GM19395 (cell line): Measurements from ENCODE around the gene TPP1.
A peak's percentile ranks its signal among the peaks of the same experiment; 100 is the strongest.

Experiments used
- ATAC-seq: cut with Tn5 transposase; IDR thresholded peaks from one replicate; pipeline ENCODE4 v1.9.1; 2021; ENCODE audit warnings: mild to moderate bottlenecking, moderate library complexity; ENCODE audit not compliant: unreplicated experiment

Gene TPP1

GRCh38 chr11:6629573-6629891, 10.3 kb upstream of the TPP1 start:
- no peak for ATAC-seq

GRCh38 chr11:6628526-6628925, 9.3 kb upstream of the TPP1 start:
- ATAC-seq = no peak

GRCh38 chr11:6627762-6628241, 8.6 kb upstream of the TPP1 start:
- ATAC-seq = peak; percentile 83

DNA sequence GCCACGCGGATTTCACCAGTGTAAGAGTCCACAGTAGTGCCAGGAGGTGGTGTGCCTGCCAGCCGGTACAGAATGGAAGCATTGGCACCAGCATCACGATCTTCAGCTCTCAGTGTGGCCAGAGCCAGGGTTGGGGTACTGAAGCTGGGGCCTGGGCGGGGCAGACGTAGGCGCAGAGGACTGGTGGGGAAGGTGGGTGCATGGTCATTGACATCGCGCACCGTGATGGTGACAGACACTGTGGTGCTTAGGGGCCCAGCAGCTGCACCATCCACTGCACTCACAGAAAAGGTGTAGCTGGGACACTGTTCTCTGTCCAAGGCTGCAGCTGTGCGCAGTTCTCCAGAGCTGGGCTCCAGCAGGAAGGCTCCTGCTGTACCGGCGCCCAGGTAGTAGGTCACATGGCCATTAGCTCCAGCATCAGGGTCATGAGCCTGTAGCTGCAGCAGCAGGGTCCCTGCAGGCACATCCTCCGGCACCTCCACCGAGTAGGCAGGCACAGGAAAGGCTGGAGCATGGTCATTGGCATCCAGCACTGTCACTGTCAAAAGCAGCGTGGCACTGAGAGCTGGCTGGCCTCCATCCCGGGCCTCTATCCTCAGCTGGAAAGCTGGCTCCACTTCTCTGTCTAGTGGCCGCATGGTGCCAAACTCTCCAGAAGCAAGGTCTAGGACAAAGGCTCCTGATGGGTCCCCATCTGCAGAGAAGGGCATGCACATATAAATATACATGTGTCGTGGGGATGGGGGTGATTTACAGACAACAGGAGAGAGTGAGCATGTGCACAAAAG, 7.9 kb upstream of the TPP1 start:
- ATAC-seq = peak; percentile 8

- no peak for ATAC-seq
These were observed 6.7 kb upstream of the TPP1 start for GRCh38 chr11:6625832-6626420.

DNA sequence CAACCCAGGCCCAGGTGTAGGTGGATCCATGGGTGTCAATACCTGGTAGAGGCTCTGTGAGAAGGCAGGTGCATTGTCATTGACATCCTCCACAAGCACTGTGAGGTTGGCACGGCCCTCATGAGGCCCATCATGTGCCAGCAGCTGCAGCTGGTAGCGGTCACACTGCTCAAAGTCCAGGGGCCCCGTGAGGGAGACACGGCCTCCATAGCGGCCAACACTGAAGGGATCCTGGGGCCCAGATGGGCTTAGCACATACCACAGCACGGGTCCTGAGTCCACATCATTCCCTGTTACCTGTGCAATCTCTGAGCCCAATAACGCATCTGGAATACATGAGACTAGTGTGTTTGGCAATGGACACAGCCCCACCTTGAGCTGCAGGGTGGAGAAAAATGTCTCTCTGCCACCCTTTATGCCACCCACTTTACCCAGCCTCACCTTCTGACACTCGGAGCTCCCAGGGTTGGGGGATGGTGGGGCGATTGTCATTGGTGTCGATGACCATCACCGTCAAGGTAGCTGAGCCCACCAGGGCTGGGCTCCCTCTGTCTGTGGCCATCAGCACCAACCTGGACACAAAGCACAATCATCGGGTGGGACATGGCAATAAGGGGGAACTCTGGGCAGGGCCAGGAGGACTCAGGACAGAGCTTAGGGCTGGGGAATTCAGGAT, 6.1 kb upstream of the TPP1 start:
- ATAC-seq = no peak

DNA sequence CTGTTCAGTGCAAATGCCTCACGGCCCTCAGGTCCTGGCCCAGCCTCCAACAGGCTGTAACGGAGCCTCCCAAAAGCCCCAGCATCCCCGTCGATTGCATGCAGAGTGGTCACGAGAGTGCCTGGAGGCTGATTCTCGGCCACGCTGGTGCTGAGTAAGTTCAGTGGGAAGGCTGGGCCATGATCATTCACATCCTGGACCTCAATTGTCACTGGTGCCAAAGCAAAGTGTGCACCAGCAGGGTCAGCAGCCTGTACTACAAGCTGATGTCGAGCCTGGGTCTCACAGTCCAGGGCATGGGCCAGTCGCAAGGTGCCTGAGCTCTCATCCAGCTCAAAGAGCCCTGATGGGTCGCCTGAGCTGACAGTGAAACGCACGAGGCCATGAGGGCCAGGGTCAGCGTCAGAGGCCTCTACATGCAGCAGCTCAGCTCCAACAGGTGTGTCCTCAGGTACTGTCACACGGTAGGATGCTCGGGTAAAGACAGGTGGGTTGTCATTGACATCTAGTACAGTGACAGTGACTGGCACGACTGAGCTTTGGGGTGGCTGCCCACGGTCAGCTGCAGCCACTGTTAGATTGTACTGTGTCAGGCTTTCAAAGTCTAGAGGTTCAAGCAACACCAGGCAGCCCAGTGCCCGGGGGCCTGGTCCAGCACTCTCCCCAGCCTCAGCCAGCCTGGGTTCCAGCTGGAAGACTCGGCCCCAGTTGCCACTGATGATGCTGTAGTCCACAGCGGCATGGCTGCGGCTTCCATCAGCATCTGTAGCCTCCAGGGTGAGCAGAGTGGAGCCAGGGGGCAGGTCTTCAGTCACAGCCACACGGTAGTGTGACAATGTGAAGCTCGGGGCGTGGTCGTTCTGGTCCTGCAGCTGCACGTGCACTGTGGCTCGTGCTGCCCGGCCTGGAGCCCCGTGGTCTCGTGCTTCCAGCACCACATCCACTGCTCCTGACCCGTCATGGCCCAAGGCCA, 4.5 kb upstream of the TPP1 start:
- no peak for ATAC-seq

DNA sequence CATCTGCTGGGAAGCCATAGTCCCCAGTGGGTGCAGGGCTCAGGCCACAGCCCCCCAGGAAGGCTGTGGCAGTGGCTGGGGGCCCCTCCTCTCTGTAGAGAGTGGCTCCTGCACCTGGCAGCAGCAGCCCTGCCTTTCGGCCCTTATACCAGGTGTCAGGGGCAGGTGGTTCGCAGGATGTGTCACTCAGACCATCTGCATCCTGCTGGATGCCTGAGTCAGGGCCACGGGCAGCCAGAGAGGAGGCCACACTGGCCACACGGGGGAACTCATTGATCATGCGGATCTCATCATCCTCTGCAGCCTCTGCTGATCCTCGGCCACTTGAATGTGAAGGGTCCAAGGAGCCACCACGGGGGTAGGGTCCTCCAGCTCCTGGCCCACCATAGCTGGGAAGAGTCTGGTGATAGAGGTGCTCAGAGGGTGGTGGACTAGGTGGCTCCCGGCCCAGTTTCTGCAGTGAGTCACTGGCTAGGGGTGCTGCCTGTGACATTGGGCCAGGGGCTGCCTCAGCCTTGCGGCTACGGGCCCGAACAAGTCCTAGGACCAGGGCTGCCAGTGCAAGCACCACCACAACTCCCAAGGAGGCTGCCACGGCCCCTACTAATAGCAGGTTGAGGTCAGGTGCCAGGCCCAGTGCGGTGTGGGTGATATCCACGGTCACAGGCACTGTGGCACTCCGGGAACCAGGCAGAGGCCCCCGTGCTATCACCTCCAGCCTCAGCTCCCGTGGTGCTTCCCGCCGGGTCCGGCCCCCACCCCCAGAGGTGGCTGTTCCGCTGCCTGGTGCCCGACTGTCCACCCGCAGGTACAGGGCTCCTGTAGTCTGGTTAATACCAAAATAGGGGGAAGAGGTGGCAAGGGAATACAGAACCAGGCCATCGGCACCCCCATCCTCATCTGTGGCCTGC, 3.3 kb upstream of the TPP1 start:
- ATAC-seq = no peak

DNA sequence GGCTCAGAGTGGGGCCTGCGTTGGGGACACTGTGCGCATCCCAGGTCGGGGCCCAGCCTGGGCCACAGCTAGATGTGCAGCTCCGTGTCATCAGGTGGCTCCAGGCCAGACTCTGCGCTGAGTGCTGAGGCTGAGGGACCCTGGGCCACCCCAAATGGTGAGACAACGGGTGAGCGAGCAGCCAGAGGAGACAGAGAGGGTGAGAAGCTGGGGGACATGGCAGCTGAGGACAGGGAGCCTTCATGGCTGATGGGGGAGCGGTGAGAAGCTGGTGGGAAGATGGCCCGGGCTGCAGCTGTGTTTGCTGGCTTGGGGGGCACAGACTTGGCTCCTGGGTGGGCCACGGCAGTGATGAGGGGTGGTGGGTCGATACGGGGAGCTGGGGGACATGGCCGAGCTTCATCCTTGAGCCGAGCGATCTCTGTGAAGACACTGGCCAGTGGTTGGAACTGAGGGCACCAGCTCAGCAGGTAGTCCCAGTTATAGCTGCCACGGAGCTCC, 2.5 kb upstream of the TPP1 start:
- no peak for ATAC-seq

DNA sequence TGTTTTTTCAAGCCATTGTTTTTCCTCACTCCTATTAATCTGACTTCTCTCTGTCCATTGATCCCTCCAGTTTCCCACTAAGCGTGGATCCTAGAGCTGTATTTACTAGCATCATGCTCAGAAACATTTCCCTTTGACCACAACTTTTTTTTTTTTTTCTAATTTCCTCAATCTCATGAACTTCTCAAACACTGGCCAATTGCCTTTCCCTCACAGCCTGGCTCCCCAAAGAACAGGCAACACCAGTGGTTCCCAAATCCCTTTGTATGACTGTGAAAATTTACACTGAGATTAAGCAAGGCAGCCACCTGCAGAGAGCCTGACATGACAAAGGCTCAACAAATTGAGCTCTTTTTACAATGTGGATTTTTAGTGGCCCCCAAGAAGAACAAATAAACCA, 1.4 kb upstream of the TPP1 start:
- no peak for ATAC-seq

DNA sequence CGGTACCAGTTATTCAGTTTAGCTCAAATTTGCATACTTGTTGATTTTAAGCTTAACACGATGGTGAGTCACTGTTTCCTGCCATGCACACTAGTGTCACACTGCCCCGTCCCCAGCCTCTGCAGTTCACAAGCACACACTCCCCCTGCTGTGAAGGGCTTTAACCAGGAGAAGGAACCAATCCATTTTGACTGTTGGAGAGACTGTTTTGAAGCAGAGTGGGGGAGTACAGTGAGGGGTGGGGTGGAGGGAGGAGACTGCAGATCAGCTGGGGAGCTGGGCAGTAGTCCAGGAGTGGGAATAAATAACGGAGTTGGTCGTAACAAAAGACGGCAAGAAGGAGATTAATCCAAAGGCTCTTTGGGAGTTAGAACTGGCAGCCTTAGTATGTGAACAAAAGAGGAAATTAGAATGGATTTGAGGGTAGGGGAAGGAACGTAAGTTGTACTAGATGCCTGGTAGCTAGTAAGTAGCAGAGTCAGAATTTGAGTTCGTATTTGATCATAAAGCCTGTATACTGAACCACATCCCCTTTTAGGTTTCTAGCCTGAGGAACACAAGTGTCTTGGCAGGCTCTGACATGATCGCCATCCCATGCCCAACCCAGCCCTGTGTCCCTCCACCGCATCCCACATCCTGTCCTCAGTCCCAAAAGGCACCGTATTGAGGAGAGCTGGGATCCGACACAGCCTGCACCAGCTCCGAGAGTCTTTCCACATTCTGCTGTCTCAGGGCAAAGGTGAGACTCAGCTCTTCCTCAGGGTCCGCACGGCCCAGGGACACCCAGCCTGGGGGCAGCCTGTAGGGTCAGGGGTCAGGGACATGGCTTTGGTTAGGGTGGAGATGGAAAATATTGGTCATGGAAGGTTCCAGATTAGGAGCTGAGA, 862 bp downstream of the TPP1 start:
- ATAC-seq = peak; percentile 7

- ATAC-seq = no peak
These were observed 1.9 kb downstream of the TPP1 start for GRCh38 chr11:6617315-6617781.

- no peak for ATAC-seq
These were observed 2.5 kb downstream of the TPP1 start for GRCh38 chr11:6616596-6617250.

DNA sequence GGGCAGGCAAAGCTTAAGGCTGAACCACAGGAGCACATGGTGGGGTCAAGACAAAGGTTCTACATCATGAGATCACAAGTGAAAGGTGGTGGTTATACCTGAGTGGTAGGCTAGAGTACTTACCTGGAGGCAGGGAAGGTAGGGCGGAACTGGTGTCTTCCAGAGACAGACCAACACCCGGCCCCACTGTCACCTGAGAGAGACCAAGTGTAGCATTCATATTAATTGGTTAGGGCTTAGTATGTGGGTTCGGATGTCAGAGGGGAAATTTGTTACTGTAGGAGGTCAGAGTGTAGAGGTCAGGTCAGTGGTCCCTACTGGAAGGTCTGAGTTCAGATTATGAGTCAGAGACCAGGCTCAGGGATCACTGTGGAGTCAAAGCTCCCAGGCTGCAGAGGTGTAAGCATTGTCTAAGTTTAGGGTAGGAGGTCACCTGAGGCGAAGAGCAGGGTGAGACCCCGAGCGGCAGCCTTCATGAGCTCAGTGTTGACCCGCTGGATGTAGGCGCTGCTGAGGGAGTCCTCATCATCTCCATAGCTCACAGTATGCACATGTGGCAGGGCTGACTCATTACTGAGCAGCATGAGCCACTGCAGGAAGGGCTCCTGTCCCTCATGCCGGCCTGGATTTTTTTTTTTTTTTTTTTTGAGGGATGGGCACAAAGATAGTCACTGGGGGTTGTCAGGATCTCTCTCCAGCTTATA, 3.2 kb downstream of the TPP1 start:
- no peak for ATAC-seq

- no peak for ATAC-seq
These were observed 4.2 kb downstream of the TPP1 start for GRCh38 chr11:6615046-6615445.

DNA sequence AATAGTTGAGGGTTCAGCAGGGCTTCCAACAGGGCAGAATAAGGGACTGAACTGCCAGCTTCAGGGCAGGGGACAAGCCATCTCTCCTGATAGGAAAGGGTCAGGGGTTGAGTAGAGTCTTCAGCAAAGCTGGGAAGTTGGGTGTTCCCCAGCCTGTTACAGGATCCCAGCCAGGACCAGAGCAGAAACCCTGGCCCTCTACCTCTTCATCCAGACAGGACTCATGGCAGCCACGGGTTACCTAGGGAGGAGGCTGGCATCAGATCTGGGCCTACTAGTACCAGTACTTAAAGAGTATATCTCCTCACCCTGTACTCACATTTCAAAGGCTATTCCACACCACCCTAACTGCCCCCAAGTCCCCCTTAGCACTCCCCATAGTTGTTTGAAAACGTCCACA, 4.8 kb downstream of the TPP1 start:
- ATAC-seq = no peak

DNA sequence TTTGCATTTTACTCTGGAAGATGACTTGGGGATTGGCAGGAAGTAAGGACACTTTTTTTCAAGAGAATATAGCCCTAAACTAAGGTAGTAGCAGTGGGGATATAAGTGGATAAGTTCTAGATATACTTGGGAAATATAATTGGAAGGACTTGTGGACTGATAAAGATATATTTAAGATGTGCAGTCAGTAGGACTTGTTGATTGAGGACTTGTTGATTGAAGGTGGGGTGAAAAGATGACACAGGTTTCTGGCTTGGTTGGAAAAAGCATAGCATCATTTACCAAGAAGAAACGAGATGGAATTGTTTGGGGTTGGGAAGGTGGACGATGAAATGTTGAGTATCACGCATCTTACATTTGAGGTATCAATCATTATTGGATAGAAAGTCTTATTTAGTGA, 5.7 kb downstream of the TPP1 start:
- ATAC-seq = no peak
